Astrocyte of the cerebellum (primary cell): ENCODE results near the gene RASA3.

Experiments used
- DNase-seq: peaks from one replicate; pipeline ENCODE4 v3.0.0-alpha.2; 2011; ENCODE audit warnings: low read depth
- H3K4me3 ChIP-seq: 2 replicates; pipeline ENCODE4 v1.5.1; 2011; ENCODE audit warnings: mild to moderate bottlenecking, low read depth, low read length, moderate library complexity
- in situ Hi-C: cut with HindIII; loops from 2 replicates; pipeline ENCODE4 v1.10.0; 2017; ENCODE audit warnings: low sequenced_read_pairs
- TF ChIP-seq, protein P1 (sequence below): IDR thresholded peaks from 2 replicates; pipeline ENCODE4 v1.5.1; 2012; ENCODE audit warnings: low read length, low read depth, moderate library complexity, mild to moderate bottlenecking; ENCODE audit errors: missing control alignments

RASA3 gene

DNA sequence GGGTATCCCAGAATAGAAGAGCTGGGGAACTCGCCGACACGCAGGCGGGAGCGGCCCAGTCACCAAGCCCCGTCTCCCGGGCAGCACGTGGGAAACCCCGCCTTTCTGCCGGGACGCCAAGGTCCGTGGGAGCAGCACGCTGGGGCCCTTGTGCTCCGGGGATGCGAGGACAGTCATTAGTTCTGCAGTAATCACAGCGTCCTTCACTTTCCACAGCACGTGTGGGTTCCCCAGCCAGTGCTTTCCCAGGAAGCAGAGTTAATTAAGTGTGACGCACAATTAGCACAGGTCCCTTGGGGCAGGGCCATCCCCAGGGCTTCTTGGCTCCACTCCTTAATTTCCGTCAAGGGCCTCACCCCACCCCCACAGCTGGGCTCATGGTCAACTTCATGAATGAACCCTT, 94.2 kb downstream of the RASA3 start:
- no peak overlapping the region for H3K4me3 ChIP-seq
- in situ Hi-C loops = no loop called here
- TF ChIP-seq, protein P1, sequence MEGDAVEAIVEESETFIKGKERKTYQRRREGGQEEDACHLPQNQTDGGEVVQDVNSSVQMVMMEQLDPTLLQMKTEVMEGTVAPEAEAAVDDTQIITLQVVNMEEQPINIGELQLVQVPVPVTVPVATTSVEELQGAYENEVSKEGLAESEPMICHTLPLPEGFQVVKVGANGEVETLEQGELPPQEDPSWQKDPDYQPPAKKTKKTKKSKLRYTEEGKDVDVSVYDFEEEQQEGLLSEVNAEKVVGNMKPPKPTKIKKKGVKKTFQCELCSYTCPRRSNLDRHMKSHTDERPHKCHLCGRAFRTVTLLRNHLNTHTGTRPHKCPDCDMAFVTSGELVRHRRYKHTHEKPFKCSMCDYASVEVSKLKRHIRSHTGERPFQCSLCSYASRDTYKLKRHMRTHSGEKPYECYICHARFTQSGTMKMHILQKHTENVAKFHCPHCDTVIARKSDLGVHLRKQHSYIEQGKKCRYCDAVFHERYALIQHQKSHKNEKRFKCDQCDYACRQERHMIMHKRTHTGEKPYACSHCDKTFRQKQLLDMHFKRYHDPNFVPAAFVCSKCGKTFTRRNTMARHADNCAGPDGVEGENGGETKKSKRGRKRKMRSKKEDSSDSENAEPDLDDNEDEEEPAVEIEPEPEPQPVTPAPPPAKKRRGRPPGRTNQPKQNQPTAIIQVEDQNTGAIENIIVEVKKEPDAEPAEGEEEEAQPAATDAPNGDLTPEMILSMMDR = no peak

DNA sequence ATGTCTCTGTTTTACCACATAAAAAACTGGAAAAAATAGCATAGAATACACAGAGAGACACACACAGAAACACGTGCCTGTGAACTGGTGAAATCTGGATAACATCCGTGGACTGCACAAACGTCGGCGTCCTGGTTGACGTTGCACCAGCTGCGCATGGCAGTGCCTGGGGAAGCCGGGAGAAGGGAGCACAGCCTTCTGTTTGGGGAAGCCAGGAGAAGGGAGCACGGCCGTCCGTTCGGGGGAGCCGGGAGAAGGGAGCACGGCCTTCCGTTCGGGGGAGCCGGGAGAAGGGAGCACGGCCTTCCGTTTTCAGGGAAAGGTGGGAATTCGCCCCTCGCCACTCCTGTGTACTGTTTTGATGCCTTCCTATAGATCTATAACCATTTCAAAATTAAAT, 94.7 kb downstream of the RASA3 start:
- H3K4me3 ChIP-seq = no peak overlapping the region
- in situ Hi-C loops = no loop called here
- TF ChIP-seq, protein P1 = no peak
- no peak for DNase-seq

More for the DNA sequence above, 94.2 kb downstream of the RASA3 start:
- DNase-seq = no peak

DNA sequence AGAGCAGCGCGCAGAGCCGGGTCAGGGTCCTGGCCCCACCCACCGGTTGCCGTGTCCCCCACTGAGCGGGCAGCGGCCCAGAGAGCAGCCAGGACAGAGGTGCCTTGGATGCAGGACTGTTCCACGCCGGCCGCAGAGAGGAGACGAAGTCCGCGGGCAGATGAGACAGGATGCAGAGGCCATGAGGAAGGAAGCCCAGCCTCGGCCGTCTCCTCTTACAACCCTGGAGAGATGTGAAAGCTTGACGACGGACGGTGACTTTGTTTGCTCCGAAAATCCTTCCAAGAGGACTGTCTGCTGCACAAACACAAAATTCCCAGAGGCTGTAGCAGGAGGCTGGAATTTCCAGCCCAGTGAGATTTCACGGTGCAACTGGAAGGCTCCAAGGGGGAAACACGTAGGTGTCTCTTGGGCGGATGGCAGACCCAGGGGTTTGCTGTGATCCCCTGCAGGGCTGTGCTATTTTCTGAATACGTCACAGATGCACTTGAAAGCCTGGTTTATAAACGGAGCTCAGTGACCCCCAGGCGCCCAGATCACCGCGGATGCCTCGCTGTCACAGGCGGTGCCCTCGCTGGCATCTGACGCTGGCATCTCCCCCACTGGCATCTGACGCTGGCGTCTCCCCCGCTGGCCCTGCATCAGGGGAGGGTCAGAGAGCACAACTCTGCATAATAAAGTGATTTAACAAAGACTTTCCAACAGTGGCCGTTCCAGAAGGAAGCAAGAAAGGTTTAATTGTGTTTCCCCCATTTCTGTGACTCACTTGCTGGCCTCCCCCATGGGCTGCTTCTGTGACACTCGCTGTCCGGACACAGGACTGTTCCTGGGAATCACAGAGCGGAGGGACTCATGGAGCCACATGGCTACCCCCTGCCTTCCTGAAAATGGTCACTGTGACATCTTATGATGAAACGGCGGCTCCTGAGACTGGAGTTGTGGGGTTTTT, 96.6 kb downstream of the RASA3 start:
- in situ Hi-C loops = no loop called here
- TF ChIP-seq, protein P1 = no peak
- H3K4me3 ChIP-seq = no peak overlapping the region
- DNase-seq = no peak

DNA sequence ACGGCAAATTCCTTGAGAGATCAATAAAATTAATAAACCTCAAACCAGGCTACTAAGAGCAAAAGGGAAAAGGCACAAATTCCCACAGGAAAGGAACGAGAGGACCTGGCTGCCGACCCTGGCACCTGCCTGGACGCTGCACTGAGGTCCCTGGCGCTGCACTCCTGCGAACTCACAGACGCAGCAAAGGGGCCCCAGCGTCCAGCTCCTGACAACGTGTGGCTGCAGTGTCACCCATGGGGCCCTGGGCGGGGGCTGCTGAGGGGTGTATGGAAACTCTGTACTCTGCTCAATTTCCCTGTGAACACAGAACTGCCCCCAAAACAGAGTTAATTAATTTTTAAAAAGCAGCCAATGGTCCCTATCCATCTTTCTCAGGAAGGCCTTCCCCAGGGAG, 97.2 kb downstream of the RASA3 start:
- DNase-seq = no peak
- no peak overlapping the region for H3K4me3 ChIP-seq
- in situ Hi-C loops = no loop called here
- TF ChIP-seq, protein P1 = no peak

DNA sequence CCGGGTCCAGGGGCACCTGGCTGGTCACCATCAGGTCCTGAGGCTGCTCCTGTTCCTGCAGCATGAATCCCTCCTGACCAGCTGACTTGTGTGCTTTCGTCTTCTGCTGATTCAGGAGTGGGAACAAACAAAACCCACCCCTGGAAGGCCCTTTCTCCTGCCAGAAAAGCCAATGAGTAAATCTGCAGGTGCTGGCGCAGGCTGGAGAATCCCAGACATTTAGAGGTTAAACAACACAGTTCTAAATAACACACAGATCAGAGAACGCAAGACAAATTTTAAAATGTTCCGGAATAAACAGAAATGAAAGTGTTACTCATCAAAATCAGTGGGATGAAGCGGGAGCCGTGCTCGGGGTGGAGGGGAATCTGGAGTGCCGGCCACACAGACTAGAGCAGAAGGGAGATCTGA, 97.9 kb downstream of the RASA3 start:
- DNase-seq = no peak
- TF ChIP-seq, protein P1 = no peak
- H3K4me3 ChIP-seq = no peak overlapping the region
- in situ Hi-C loops = no loop called here

DNA sequence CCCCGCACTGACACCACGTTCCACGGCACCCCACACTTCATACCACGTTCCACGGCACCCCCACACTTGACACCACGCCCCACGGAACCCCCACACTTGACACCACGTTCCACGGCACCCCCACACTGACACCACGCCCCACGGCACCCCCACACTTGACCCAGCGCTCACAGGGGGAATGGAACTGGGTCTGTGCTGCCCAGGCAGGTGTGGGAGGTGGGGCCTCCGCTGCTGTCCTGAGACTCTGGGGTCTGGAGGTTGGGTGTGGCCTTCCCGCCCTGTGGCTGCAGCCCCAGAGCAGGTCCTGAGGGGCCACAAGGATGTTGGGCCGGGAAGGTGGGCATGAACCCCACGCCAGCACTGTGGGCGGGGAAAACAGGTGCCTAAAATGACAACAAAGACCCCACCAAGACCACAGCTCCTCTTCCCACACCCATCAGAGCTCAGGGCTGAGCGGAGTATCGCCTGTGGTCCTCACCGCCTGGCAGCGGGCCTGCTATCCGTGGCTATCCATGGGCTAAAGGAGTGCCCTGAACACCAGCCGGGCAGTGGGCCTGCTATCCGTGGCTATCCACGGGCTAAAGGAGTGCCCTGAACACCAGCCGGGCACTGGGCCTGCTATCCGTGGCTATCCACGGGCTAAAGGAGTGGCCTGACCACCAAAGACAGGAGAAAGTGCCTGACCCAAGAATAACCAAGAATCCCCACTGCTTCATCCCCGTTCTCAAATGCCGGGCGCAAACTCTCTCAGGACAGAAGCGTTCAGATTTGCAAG, 98.7 kb downstream of the RASA3 start:
- H3K4me3 ChIP-seq = no peak overlapping the region
- no peak for DNase-seq
- TF ChIP-seq, protein P1 = no peak
- in situ Hi-C loops = no loop called here
